HG03439 (cell line): ENCODE measurements around the gene SLFNL1.

Source experiments
- ATAC-seq: cut with Tn5 transposase; IDR thresholded peaks from one replicate; pipeline ENCODE4 v1.9.1; 2021; ENCODE audit warnings: mild to moderate bottlenecking, moderate library complexity; ENCODE audit not compliant: unreplicated experiment

Gene SLFNL1

DNA sequence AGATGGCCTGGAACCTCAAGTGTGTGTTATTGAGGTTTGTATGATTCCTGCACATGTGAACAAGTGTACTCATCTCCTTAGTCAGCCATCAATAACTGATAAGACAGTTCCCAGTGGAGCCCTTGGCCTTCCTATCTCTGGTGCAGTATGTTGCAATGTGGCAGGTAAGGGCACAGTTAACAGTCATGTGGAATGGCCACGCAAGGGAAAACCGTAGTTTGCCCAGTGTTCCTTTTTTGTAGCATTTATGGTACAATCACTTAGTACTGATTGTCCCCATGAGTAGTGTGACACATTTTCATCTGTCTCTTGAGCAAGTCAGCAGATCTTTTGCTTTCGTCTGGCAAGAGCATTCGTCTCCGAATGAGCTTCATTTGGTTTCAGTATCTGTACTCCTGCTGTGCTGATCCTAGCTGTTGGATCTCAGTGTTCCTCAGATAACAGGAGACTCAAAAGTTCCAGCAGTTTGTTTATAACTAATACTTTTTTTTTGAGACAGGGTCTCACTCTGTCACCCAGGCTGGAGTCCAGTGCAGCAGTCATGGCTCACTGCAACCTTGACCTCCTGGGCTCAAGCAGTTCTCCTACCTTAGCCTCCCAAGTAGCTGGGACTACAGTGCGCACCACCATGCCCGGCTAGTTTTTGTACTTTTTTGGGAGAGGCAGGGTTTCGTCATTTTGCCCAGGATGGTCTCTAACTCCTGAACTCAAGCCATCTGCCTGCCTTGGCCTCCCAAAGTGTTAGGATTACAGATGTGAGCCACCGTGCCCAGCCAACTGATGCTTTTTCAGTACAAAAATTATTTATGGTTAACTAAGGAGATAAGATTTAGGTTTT, 33.9 kb downstream of the SLFNL1 start:
- no peak for ATAC-seq

GRCh38 chr1:40986956-40987355, 34.6 kb downstream of the SLFNL1 start:
- ATAC-seq = no peak

GRCh38 chr1:40986328-40986783, 35.2 kb downstream of the SLFNL1 start:
- ATAC-seq = no peak

DNA sequence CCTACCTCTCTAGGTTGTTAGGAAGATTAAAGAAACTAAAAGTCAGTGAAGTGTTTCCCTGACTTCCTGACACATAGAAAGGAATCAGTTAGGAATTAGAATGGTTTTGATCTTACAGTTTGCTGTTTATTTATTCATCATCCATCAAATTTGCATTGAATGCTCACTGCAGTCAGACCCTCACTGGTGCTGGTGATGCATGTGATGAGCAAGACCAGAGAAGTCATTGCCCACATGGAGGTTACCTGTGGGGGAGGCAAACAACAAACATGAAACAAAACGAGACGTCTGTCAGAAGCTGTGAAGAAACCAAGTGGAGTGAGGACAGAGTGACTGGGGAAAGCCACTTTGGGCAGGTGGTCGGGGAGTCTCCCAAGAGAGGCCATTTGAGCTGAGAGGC, 35.6 kb downstream of the SLFNL1 start:
- no peak for ATAC-seq

DNA sequence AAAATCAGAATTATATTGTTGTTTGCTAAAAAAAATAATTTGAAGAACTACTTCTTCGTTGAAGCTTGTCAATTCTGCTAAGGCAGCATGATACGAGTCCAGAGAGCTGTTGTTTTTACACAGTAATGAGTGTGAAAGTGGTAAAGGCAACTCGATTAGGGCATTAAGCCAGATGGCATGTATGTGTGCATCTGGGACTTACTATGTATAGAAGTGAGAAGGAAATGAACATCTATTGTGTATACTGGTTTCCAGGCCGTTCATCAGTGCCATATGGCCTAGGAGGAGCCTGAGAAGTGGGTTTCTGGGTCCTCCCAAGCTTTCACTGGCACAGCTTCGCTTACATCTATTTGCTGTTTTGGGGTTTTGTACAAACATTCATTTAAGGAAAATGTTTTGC, 36.4 kb downstream of the SLFNL1 start:
- ATAC-seq = no peak

GRCh38 chr1:40984531-40984930, 37.0 kb downstream of the SLFNL1 start:
- no peak for ATAC-seq

- no peak for ATAC-seq
Observed at GRCh38 chr1:40984066-40984465, 37.5 kb downstream of the SLFNL1 start.

DNA sequence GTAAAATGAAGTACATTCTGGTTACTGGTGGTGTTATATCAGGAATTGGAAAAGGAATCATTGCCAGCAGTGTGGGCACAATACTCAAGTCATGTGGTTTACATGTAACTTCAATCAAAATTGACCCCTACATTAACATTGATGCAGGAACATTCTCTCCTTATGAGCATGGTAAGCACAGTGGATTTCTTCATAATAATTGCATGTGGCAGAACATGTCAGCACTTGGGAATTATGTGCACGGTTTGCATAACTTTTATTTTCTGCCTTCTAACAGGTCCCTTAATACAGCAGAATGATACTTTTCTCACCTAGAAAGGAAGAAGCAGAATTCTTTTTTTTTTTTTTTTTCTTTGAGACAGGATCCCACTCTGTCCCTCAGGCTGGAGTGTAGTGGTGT, 38.2 kb downstream of the SLFNL1 start:
- ATAC-seq = no peak

- no peak for ATAC-seq
Observed at GRCh38 chr1:40982721-40983120, 38.8 kb downstream of the SLFNL1 start.

GRCh38 chr1:40981691-40982448, 39.7 kb downstream of the SLFNL1 start:
- no peak for ATAC-seq

GRCh38 chr1:40980453-40981121, 40.9 kb downstream of the SLFNL1 start:
- no peak for ATAC-seq

- peak; percentile 29 for ATAC-seq
Observed at GRCh38 chr1:40980068-40980452, 41.5 kb downstream of the SLFNL1 start.

- peak; percentile 92 for ATAC-seq
Observed at GRCh38 chr1:40979241-40980067, 42.1 kb downstream of the SLFNL1 start, which contains the start of gene CTPS1. CTPS1 (plus strand) TSS chr1:40979696; CDS start chr1:40983291, 3,595 bp downstream.

DNA sequence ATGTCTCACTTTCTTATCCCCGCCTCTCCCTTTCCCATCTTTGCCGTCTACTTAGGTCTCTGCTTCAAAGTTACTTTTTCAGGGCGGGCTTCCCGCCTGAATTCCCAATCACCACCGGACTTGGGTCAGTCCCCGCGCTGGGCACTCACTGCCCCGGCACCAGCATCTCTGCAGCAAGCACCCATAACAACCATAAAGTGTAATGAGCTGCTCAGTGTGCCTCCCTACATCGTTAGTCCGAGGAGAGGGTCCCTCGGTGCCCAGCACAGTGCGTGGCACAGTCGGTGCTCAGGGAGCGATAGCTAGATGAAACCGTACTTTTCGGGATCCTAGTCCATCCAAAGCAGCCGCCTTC, 42.7 kb downstream of the SLFNL1 start:
- no peak for ATAC-seq

GRCh38 chr1:40977716-40978115, 43.8 kb downstream of the SLFNL1 start:
- no peak for ATAC-seq

DNA sequence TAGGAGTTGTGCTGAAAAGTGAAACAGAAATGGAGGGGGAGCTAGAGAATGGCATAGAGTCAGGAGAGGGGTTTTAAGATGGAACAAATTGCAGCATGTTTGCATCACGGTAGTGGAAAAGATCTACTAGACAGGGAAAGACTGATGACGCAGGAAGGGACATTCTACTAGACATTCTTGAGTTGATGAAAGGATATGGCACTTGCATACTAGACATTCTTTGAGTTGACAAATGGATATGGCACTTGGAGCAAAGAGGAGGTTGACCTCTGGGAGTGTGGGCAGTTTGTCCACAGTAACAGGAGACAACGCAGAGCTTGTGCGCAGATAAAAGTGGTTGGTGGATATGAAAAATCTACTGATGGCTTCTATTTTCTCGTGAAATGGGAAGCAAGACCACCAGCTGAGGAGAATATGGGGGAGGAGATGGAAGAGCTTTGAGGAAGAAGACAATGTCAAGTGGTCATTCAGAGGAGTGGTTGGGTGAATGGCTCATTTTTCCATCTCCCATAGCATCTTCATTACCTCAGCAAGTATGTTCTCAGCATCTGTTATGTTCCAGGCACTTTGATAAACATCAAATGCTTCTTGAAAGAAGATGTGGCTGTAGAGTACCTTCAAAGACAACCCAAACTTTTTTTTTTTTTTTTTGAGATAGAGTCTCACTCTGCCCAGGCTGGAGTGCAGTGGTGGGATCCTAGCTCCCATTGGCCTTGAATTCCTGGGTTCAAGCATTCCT, 44.4 kb downstream of the SLFNL1 start:
- no peak for ATAC-seq

DNA sequence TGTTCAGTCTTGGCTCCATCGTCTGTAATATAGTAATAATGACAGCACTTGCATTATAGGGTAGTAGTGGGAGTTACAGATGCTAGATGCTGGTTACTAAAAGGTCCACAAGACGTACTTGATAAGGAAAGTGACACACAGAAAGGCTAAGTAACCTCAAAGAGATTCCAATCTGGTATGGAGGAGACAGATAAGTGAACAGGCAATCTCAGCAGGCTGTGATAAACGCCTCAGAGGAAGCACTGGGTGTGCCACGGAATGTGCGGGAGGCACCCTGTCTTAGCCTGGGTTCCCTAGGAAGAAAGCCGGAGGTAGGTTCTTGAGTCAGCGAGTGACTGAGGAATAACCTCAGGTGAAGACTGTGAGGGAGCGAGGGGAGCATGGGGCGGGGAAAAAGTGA, 46.6 kb downstream of the SLFNL1 start:
- no peak for ATAC-seq

- ATAC-seq = no peak
Observed at GRCh38 chr1:40973912-40974311, 47.6 kb downstream of the SLFNL1 start.

- ATAC-seq = no peak
Observed at GRCh38 chr1:40971966-40972365, 49.6 kb downstream of the SLFNL1 start.

DNA sequence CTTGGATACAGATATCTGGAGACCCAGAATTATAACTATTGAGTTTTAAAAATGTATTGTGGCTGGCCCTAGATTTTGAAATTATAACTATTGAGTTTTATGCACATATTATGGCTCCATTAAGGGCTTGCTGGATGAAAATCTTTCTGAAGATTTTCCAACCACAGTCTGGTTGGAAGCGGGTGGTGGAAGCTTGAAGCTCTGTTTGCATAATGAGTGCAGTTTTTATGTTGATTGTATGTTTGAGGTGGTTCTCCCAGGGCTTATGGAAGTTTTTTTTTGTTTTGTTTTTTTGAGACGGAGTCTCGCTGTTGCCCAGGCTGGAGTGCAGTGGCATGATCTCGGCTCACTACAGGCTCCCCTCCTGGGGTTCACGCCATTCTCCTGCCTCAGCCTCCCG, 52.1 kb downstream of the SLFNL1 start:
- ATAC-seq = no peak
